ENCODE data around the gene RHBDD3.
A peak's percentile ranks its signal among the peaks of the same experiment; 100 is the strongest.
"Not testable (repeated sequence)": the region's sequence is repeated elsewhere in the genome, so short reads cannot be mapped to it uniquely, and the experiment has no call there.

The RHBDD3 gene

DNA sequence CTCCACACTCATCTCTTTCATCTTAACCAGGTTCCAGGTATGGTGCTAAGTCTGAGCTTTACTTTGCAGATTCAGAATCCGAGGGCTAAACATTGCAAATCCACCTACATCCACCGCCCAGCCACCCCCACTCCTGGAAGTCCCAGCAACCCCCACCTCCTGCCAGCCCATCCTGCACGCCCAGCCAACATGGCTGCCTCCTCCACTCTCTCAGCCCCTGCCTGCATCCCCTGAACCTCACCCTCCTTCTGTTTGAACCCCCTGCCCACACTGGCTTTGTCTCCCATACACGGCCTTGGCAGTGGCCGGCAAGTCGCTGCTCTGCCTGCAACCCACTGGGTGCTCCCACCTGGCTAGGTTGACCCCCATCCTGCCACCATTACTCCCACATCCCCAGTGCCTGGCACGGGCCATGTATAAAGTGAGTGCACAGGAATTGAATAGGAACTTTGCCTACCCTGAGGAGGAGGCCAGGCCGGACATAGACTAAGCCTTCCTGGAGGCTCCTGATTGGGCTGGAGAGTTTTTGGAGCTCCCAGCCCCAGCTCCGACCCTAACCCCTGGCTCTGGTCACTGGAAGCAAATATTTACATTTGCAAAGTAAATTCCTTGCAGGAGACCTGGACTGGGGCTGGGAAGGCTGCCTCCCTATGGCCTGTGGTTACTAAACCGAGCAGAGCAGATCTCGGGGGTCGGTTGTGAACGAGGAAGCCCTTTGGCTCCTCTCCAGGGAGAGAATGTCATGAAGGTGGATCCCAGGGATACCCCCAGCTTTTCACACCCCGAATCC, 47.7 kb downstream of the RHBDD3 start:
- Mint-ChIP-seq H3K27me3 (ENCODE audit: low read depth, poor library complexity) (peaks cover 4% of the 10 kb centered on the region), H3K4me3 (peak overlapping the region; percentile 2), H3K9me3 (no peaks in the 10 kb centered on the region), H3K36me3 (ENCODE audit: low read depth) (peaks cover 18% of the 10 kb centered on the region), H3K27ac (peak overlapping the region; percentile 98), H3K4me1 (peaks cover 36% of the 10 kb centered on the region)
- TF ChIP-seq, protein P1, sequence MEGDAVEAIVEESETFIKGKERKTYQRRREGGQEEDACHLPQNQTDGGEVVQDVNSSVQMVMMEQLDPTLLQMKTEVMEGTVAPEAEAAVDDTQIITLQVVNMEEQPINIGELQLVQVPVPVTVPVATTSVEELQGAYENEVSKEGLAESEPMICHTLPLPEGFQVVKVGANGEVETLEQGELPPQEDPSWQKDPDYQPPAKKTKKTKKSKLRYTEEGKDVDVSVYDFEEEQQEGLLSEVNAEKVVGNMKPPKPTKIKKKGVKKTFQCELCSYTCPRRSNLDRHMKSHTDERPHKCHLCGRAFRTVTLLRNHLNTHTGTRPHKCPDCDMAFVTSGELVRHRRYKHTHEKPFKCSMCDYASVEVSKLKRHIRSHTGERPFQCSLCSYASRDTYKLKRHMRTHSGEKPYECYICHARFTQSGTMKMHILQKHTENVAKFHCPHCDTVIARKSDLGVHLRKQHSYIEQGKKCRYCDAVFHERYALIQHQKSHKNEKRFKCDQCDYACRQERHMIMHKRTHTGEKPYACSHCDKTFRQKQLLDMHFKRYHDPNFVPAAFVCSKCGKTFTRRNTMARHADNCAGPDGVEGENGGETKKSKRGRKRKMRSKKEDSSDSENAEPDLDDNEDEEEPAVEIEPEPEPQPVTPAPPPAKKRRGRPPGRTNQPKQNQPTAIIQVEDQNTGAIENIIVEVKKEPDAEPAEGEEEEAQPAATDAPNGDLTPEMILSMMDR (IDR thresholded peaks at IDR 0.05), result no peak
- no peak for DNase-seq

DNA sequence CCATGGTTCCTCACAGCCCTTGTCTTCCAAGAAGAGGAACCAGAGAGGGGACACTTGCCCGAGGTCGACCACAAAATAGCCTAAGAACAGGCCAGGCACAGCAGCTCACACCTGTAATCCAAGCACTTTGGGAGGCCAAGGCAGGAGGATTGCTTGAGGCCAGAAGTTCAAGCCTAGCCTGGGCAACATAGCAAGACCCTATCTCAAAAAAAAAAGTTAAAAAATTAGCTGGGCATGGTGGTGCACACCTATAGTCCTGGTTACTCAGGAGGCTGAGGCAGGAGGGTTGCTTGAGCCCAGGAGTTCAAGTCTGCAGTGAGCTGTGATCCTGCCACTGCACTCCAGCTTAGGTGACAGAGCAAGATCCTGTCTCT, 48.4 kb downstream of the RHBDD3 start:
- DNase-seq; H3K27me3 Mint-ChIP-seq (ENCODE audit: low read depth, poor library complexity); H3K4me3 Mint-ChIP-seq; H3K27ac Mint-ChIP-seq; H3K9me3 Mint-ChIP-seq: not testable (repeated sequence)
- Mint-ChIP-seq H3K36me3 (ENCODE audit: low read depth) (peaks cover 18% of the 10 kb centered on the region), H3K4me1 (peaks cover 37% of the 10 kb centered on the region)

DNA sequence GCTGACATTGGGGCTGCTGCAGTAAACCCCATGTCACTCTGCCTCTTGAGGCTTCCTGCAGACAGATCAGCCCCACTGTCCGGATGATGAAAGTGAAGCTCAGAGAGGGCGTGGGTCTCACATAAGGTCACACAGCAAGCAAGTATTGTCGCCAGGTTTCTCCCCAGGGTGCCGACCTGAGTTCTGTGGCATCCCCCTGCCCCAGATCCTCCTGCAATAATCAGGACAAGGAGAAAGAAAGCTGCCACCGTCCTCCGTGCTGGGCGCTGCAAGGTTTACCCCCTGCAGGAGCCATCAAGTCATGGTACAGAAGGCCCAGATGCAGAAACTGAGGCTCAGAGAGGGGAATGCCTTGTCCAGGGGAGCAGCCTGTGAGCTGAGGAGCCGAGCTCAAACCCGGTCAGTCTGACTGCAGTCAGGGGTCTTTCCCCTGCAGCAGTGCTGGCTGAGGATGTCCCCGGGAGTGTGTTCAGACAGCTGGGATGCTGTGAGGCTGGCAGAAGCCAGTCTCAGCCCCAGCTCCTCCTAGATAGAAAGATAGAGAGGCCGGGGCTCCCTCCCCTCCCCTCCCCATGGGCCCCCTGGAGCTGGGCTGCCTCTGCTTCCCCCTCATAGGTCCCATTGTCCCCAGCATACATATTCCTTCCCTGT, 48.9 kb downstream of the RHBDD3 start:
- Mint-ChIP-seq H3K4me1 (peaks cover 42% of the 10 kb centered on the region), H3K4me3 (no peak overlapping the region), H3K27me3 (ENCODE audit: low read depth, poor library complexity) (peaks cover 8% of the 10 kb centered on the region), H3K9me3 (no peaks in the 10 kb centered on the region), H3K36me3 (ENCODE audit: low read depth) (peaks cover 18% of the 10 kb centered on the region), H3K27ac (no peak overlapping the region)
- no peak for DNase-seq
- TF ChIP-seq, protein P1 (IDR thresholded peaks at IDR 0.05), result no peak

DNA sequence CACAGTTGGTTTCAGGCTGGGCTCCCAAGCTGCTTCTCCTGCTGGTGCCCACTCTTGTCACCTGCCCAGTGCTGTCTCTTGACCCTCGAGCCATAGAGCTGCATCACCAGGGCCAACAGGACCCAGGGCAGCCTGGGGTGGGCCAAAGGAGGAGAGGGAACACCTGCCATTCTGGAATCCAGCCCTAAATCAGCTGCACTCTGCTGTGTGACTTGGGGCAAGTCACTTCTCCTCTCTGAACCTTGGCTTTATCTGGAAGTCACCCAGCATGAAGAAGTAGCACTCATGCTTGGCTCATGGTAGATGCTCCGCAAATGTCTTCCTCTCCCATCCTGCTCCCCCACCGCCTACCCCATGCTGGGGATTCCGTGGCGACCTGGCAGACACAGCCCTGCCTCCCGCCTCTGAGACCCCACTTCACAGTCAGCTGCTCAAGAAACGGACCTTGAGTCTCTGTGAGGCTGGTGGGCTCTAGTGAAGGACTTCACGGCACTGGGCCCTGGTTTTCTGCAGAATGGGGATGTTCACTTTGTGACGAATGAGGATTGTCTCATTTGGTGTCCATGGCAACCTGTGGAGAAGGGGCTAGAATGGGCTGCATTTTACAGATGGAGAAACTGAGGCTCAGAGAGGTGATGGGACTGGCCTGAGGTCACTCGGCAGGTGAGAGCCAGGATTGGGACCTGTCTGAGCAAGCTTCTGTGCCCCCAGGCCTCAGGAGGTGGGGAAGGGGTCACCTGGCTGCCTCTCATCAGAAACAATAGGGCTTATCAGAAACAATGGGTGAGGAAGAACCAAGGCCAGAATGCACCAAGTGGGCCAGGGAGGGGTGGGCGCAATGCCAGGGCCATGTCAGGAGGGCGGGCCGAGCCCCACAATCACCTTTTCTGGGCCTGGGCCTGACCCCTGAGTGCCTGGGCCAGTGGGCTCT, 49.7 kb downstream of the RHBDD3 start:
- Mint-ChIP-seq H3K9me3 (no peaks in the 10 kb centered on the region), H3K4me3 (no peak overlapping the region), H3K4me1 (peaks cover 46% of the 10 kb centered on the region), H3K36me3 (ENCODE audit: low read depth) (peaks cover 18% of the 10 kb centered on the region), H3K27me3 (ENCODE audit: low read depth, poor library complexity) (peaks cover 8% of the 10 kb centered on the region), H3K27ac (no peak overlapping the region)
- no peak for DNase-seq
- TF ChIP-seq, protein P1 (IDR thresholded peaks at IDR 0.05), result no peak

DNA sequence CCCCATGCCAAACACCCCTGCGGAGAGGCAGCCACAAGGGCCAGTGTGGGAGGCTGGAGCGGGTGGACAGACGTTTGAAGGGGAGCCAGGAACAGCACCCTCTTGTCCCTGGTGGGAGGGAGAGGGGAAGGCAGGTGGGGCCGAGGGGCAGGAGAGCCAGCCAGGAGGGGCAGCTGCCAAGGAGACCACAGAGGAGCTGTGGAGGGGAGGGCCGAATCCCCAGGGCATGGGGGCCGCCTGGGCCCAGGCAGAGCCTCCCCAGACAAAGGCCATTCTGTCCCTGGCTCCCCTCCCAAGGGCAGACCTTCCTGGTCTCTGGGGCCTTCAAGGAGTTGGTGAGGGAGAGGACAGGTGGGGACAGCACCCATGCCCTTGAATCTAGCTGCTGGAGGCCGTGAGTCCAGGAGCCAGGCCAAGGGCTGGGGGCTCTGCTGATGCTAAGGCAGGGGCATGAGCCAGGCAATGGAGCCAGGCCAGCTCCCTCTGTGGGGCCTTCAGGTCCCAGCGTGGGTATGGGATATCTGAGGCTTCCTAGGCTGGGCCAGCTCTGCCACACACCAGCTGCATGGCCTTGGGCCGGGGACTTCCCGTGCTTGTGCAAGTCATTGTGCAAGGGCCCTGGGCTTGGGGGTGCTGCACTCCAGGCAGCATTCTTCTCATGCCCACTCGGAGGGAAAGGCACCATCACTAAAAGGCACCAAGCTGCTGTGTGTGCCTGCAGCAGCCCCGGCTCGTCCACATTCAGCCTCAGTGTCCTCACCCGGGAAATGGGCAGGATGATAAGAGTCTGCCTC, 50.7 kb downstream of the RHBDD3 start:
- peaks cover 8% of the 10 kb centered on the region for H3K27me3 Mint-ChIP-seq (ENCODE audit: low read depth, poor library complexity)
- TF ChIP-seq, protein P1 (IDR thresholded peaks at IDR 0.05), result no peak
- H3K27ac Mint-ChIP-seq, result no peak overlapping the region
- H3K4me3 Mint-ChIP-seq, result no peak overlapping the region
- H3K4me1 Mint-ChIP-seq, result peaks cover 49% of the 10 kb centered on the region
- DNase-seq, result no peak
- H3K36me3 Mint-ChIP-seq (ENCODE audit: low read depth), result peaks cover 18% of the 10 kb centered on the region
- H3K9me3 Mint-ChIP-seq, result no peaks in the 10 kb centered on the region
